Neural cell (in vitro differentiated cells): Measurements from ENCODE around the gene LRRFIP2. TPM values are rescaled to one million over a fixed set of nuclear protein-coding genes. Genes with fewer than 3 reads are reported as not detected.

Source experiments
- H2AFZ ChIP-seq: fragments of 200-600, 300-800 bp; sonication (generic), shearing (Covaris generic); 2 replicates; pipeline ENCODE4 v1.6.0; 2014; ENCODE audit warnings: low read depth, mild to moderate bottlenecking, antibody characterized with exemption, low read length, moderate library complexity
- H3F3A ChIP-seq: fragments of 200-600 bp; shearing (Covaris generic); 2 replicates; pipeline ENCODE4 v1.6.1; 2016; ENCODE audit warnings: mild to moderate bottlenecking, moderate library complexity, mixed read lengths, antibody characterized with exemption, low read length; ENCODE audit not compliant: insufficient read depth, poor library complexity, severe bottlenecking
- H3K27ac ChIP-seq: fragments of 200-600, 300-800 bp; sonication (generic), shearing (Covaris generic); 2 replicates; pipeline ENCODE4 v1.5.1; 2014; ENCODE audit warnings: mild to moderate bottlenecking, low read length, moderate library complexity
- H3K27me3 ChIP-seq: fragments of 300-800, 200-600 bp; sonication (generic), shearing (Covaris generic); 2 replicates; pipeline ENCODE4 v1.6.0; 2014; ENCODE audit warnings: mild to moderate bottlenecking, low read depth, low read length, moderate library complexity; ENCODE audit not compliant: insufficient read depth
- H3K36me3 ChIP-seq: fragments of 300-800, 200-600 bp; sonication (generic), shearing (Covaris generic); 2 replicates; pipeline ENCODE4 v1.5.1; 2014; ENCODE audit warnings: mild to moderate bottlenecking, antibody characterized with exemption, low read length, moderate library complexity; ENCODE audit not compliant: insufficient read depth
- H3K4me2 ChIP-seq: fragments of 300-800, 200-600 bp; sonication (generic), shearing (Covaris generic); 2 replicates; pipeline ENCODE4 v1.6.0; 2014; ENCODE audit warnings: mild to moderate bottlenecking, low read length
- H3K4me3 ChIP-seq: fragments of 300-800, 200-600 bp; sonication (generic), shearing (Covaris generic); 2 replicates; pipeline ENCODE4 v1.5.1; 2014; ENCODE audit warnings: mild to moderate bottlenecking, low read length, moderate library complexity
- H3K79me2 ChIP-seq: fragments of 200-600 bp; shearing (Covaris generic); replicated peaks from 2 replicates; pipeline ENCODE4 v1.6.0; 2014; ENCODE audit warnings: mild to moderate bottlenecking, low read length, moderate library complexity; ENCODE audit not compliant: insufficient read depth
- H3K9ac ChIP-seq: fragments of 300-800, 200-600 bp; sonication (generic), shearing (Covaris generic); 2 replicates; pipeline ENCODE4 v1.6.1; 2016; ENCODE audit warnings: mild to moderate bottlenecking, low read length, mixed read lengths
- H3K9me2 ChIP-seq: fragments of 200-600 bp; shearing (Covaris generic); 2 replicates; pipeline ENCODE4 v1.6.1; 2016; ENCODE audit warnings: mild to moderate bottlenecking, low read length, mixed read lengths; ENCODE audit not compliant: insufficient read depth
- H3K9me3 ChIP-seq: fragments of 200-600, 300-800 bp; sonication (generic), shearing (Covaris generic); 2 replicates; pipeline ENCODE4 v1.6.1; 2016; ENCODE audit warnings: mild to moderate bottlenecking, mixed run types, low read length, moderate library complexity, mixed read lengths
- H4K20me1 ChIP-seq: fragments of 200-600 bp; shearing (Covaris generic); 2 replicates; pipeline ENCODE4 v1.6.1; 2016; ENCODE audit warnings: mild to moderate bottlenecking, mixed run types; ENCODE audit not compliant: insufficient read depth
- EP300 ChIP-seq: fragments of 450-650 bp; conservative IDR thresholded peaks from 2 replicates; pipeline ENCODE4 v1.6.1; 2014; ENCODE audit warnings: antibody characterized with exemption, mild to moderate bottlenecking, moderate library complexity; ENCODE audit not compliant: poor library complexity, severe bottlenecking
- EZH2 ChIP-seq: fragments of 200-600, 300-800 bp; shearing (Covaris generic), sonication (generic); IDR thresholded peaks from 2 replicates; pipeline ENCODE4 v1.6.1; 2014; ENCODE audit warnings: antibody characterized with exemption, low read length, borderline replicate concordance, mild to moderate bottlenecking; ENCODE audit not compliant: insufficient read depth, poor library complexity, severe bottlenecking
- MXI1 ChIP-seq: fragments of 450-650 bp; conservative IDR thresholded peaks from 2 replicates; pipeline ENCODE4 v1.6.1; 2014; ENCODE audit warnings: antibody characterized with exemption, mild to moderate bottlenecking; ENCODE audit not compliant: poor library complexity, severe bottlenecking
- POLR2AphosphoS5 ChIP-seq: IDR thresholded peaks from 2 replicates; pipeline ENCODE4 v1.6.1; 2012
- RAD21 ChIP-seq: fragments of 450-650 bp; conservative IDR thresholded peaks from 2 replicates; pipeline ENCODE4 v1.6.1; 2014; ENCODE audit warnings: antibody characterized with exemption, mild to moderate bottlenecking, moderate library complexity
- REST ChIP-seq: IDR thresholded peaks from 2 replicates; pipeline ENCODE4 v1.6.1; 2012; ENCODE audit warnings: borderline replicate concordance
- SMC3 ChIP-seq: fragments of 450-650 bp; conservative IDR thresholded peaks from 2 replicates; pipeline ENCODE4 v1.6.1; 2014; ENCODE audit warnings: antibody characterized with exemption, mild to moderate bottlenecking, moderate library complexity; ENCODE audit not compliant: poor library complexity
- TAF1 ChIP-seq: IDR thresholded peaks from 2 replicates; pipeline ENCODE4 v1.6.1; 2012; ENCODE audit warnings: low read depth
- polyA plus RNA-seq: library from polyadenylated mRNA; depleted of rRNA; stranded (reverse); fragments of >200 nt; gene quantifications from 2 replicates; pipeline ENCODE4 v1.2.3, GENCODE V29; 2014
- TF ChIP-seq, protein P1 (sequence below): fragments of 450-650 bp; IDR thresholded peaks from 2 replicates; pipeline ENCODE4 v1.5.1; 2014; ENCODE audit warnings: antibody characterized with exemption, mild to moderate bottlenecking, moderate library complexity; ENCODE audit not compliant: poor library complexity, severe bottlenecking

Gene LRRFIP2
- polyA plus RNA-seq, 1 donor from 2014 or later, result 143 TPM

DNA sequence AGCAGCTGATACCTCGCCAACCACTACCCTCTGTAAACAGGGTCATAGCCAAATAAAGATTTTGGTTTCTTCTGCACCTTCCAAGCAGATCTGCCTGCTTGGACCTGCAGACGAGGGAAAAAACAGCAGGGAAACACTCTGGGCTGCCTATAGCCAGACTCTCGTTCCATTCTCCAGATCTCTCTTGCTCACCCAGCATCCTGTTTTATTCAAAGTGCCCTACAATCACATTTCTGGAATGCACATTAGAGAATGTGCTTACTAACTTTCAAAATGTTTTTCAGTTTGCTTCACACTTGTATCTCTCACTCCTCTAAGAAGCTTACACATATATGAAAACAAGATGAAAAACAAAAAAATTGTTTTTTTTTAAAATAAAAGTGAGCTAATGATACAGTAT is 109.6 kb downstream of the LRRFIP2 start:
- Histone ChIP-seq H3K4me3 (no peak overlapping the region), H3K9me2 (no peaks in the 10 kb centered on the region), H3K79me2 (no peaks in the 10 kb centered on the region), H3K36me3 (no peaks in the 10 kb centered on the region), H3K4me2 (no peak overlapping the region), H2AFZ (no peak overlapping the region), H3K27ac (no peak overlapping the region), H4K20me1 (no peaks in the 10 kb centered on the region), H3K9me3 (no peaks in the 10 kb centered on the region), H3F3A (no peaks in the 10 kb centered on the region), H3K27me3 (no peaks in the 10 kb centered on the region), H3K9ac (no peak overlapping the region)
- no peak for TF ChIP-seq POLR2AphosphoS5
- TF ChIP-seq EP300, result no peak
- TF ChIP-seq EZH2, result no peak
- no peak for TF ChIP-seq RAD21
- no peak for TF ChIP-seq SMC3
- no peak for TF ChIP-seq TAF1
- no peak for TF ChIP-seq MXI1
- TF ChIP-seq REST, result no peak
- TF ChIP-seq, protein P1, sequence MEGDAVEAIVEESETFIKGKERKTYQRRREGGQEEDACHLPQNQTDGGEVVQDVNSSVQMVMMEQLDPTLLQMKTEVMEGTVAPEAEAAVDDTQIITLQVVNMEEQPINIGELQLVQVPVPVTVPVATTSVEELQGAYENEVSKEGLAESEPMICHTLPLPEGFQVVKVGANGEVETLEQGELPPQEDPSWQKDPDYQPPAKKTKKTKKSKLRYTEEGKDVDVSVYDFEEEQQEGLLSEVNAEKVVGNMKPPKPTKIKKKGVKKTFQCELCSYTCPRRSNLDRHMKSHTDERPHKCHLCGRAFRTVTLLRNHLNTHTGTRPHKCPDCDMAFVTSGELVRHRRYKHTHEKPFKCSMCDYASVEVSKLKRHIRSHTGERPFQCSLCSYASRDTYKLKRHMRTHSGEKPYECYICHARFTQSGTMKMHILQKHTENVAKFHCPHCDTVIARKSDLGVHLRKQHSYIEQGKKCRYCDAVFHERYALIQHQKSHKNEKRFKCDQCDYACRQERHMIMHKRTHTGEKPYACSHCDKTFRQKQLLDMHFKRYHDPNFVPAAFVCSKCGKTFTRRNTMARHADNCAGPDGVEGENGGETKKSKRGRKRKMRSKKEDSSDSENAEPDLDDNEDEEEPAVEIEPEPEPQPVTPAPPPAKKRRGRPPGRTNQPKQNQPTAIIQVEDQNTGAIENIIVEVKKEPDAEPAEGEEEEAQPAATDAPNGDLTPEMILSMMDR, result no peak

GRCh38 chr3:37058117-37058516 is 116.3 kb downstream of the LRRFIP2 start:
- Histone ChIP-seq H3F3A (no peaks in the 10 kb centered on the region), H3K27me3 (no peaks in the 10 kb centered on the region), H3K27ac (no peak overlapping the region), H2AFZ (no peak overlapping the region), H3K4me2 (no peak overlapping the region), H3K36me3 (peaks cover 6% of the 10 kb centered on the region), H3K9ac (no peak overlapping the region), H3K9me3 (no peaks in the 10 kb centered on the region), H3K79me2 (no peaks in the 10 kb centered on the region), H3K9me2 (no peaks in the 10 kb centered on the region), H3K4me3 (no peak overlapping the region), H4K20me1 (no peaks in the 10 kb centered on the region)
- no peak for TF ChIP-seq TAF1
- no peak for TF ChIP-seq REST
- TF ChIP-seq EP300, result no peak
- no peak for TF ChIP-seq MXI1
- TF ChIP-seq SMC3, result no peak
- no peak for TF ChIP-seq EZH2
- TF ChIP-seq, protein P1, result no peak
- TF ChIP-seq RAD21, result no peak
- TF ChIP-seq POLR2AphosphoS5, result no peak
